Glomerular visceral epithelial cell (primary cell): ENCODE results near the gene UBIAD1.
A peak's percentile ranks its signal among the peaks of the same experiment; 100 is the strongest.
"Not testable (repeated sequence)": the region's sequence is repeated elsewhere in the genome, so short reads cannot be mapped to it uniquely, and the experiment has no call there.

Experiments
- DNase-seq: peaks from one replicate; pipeline ENCODE4 v3.0.0-alpha.2; 2016; ENCODE audit errors: extremely low spot score

UBIAD1 gene, protein sequence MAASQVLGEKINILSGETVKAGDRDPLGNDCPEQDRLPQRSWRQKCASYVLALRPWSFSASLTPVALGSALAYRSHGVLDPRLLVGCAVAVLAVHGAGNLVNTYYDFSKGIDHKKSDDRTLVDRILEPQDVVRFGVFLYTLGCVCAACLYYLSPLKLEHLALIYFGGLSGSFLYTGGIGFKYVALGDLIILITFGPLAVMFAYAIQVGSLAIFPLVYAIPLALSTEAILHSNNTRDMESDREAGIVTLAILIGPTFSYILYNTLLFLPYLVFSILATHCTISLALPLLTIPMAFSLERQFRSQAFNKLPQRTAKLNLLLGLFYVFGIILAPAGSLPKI

DNA sequence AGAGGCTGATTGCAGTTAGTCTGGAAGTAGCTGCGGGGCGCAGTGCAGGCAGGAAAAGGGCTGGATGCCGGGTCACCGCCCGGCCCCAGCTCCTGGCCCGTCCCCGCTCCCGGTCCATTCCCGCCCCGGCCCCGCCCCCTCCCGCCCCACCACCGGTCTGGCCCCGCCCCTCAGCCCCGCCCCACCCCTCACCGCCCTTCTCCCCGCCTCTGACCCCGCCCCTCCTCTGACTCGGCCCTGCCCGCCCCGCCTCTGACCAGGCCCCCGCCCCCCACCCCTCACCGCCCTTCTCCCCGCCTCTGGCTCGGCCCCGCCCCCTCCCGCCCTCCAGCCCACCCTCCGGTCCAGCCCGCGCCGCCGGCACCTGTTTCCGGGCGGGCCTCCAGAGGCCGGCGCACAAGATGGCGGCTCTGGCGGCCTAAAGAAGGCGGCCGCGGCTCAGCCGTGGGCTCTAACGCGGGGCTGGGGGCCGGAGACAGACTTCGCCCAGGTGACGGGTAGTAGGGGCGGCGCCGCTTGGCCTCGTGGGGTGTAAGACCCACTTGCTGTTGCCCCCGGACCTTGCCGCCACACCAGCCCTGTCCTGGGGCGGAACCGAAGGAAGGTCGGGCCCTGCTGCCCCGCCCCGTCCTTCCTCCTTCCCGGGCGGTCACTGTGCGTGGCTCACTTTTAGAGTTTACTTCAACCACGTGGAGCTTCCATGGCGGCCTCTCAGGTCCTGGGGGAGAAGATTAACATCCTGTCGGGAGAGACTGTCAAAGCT, at the start of gene UBIAD1:
Gene UBIAD1, plus strand, starts transcription at position 367 of the 763 bp plus-strand sequence. Its CDS starts 334 bp downstream, at position 701.
- peak; percentile 93 for DNase-seq

DNA sequence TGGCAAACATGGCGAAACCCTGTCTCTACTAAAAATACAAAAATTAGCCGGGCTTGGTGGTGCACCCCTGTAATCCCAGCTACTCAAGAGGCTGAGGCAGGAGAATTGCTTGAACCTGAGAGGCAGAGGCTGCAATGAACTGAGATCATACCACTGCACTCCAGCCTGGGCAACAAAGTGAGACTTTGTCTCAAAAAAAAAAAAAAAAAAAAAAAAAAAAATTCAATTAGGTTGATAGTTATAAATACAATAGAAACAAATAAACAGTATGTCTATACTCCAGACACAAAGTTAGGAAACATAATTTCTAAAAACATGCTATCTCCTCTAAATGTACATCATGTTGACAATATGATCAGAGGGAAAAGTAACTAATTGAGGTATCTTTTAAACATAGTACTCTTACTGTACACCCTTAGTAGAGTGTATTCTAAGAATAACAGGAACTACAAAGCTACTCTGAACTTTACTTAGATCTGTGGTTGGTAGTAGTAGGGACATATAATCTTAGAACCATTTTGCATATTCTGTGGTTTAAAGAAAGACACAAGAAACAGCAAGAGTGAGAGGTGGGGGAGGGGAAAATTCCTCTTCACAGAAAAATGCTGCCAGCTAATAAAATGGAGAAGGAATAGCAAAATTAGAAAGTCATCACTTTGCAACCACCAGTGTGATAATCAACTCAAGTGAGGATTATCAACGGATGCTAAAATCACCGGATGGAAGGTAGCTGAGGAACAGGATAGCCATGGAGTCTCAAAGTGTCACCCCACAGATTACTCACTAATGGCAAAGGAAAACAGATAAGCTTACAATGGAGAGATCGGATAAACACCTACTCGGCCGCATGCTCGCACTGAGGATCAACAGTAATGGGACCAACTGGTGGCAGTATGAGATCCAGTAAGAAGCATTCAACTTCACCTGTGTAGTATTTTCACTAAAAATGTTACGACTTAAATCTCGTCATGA, 45.6 kb upstream of the UBIAD1 start:
- DNase-seq = no peak

DNA sequence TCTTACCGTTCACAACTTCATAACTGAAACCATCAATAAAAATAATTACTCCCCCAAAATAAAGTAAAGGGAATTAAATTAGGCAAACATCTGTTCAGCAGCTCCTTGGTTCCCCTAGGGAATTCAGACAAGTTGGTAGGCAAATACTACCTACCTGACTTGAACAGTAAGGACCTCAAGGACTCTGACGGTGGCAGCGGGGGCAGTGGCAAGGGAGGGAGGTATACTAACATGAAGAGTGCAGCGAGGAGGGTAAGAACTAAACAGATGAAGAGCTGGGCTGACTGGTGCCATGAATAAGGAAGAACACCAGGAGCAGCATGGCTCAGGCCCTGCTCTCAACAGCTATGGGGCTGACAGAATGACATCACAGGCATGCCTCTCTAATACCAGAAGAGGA, 43.8 kb upstream of the UBIAD1 start:
- DNase-seq = no peak

DNA sequence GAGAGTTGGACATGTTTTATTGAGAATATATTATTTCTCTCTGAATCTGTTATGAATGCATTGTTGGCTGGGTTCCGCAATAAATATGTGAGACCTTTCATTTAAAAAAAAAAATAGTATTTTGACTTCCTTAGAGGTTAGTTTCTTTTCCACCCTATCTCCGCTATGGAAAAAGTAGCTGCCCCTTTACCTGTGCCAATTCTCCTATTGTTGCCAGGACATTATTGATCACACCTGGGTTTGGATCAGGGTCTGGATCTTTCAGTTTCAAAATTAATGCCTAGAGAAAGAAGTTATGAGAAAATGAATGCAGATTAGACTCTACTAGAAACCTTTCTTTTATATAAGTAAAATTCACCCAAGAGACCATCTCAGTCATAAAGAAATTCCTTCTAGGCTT, 39.8 kb upstream of the UBIAD1 start:
- no peak for DNase-seq

DNA sequence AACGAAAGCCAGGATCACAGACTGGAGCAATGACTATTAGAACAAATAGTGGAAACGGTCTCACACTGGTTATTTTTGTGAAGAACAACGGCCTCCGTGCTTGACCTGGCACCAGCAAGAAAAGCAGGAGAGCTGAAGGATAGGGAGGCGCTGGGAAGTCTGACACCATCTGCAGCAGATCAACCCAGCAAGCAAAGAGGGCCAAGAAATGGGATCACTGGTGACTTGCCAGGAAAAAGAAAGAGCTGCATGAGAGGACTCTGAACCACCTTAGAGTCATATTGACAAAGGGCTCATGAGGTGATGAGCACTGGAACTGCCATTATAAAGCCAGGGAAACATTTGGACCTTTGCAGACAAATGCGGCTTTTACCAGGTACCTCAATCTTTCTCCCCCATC, 35.6 kb upstream of the UBIAD1 start:
- DNase-seq = no peak

DNA sequence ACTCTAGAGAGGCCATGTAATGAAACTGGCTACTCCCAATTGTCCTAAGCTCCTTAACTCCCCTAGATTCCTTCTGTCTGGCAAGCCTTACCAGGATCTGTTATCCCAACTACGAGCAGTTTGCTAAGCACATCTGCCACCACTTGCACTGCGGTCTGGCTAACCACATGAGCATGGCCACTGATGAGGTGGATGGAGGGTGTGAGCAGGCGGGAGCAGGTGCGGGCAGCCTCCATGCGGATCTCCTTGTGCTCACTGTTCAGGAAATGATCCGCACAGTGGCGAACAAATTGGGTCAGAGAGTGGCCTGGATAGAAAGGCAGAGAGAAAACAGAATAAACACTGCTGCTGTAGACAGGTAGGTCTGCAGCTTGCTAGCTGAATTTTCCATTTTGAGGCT, 34.7 kb upstream of the UBIAD1 start:
- DNase-seq = no peak

- no peak for DNase-seq
Measured at GRCh38 chr1:11245248-11245647, 27.8 kb upstream of the UBIAD1 start.

DNA sequence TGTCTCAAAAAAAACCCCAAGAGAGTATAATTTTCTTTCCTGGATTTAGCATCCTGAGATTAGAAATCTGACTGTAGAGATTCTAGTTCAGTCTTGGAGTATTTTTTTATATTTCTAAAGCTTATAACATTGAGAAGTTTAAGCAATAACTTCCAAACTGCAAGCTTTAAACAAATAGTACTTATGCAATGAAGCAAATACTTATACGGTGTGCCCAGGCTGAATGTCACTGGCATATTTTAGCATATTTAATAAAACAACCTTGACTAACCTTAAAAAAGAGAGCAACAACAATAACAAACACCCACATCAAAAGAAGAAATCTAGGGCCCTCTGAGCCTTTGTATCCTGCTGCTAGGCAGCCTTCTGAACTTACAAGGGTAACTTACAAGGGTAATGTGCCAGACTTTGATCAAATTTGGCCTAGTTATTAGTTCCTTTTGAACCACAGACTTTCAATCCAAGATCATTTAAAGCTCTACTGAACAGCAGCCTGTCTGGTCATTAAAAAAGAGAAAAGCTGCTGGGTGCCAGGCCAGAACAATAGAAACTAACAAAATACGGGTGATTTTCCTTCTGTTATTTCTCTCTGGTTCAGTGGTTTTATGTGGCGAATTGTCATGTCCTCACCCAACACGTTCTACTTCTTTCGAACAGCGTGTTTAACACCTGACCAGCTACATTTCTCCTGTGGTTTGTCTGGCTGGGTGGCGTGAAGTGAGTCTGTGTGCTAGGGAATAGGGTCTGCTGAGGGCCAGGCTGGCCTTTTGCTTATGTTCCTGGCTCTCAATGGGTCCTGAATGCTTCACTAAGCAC, 26.9 kb upstream of the UBIAD1 start:
- DNase-seq = no peak

DNA sequence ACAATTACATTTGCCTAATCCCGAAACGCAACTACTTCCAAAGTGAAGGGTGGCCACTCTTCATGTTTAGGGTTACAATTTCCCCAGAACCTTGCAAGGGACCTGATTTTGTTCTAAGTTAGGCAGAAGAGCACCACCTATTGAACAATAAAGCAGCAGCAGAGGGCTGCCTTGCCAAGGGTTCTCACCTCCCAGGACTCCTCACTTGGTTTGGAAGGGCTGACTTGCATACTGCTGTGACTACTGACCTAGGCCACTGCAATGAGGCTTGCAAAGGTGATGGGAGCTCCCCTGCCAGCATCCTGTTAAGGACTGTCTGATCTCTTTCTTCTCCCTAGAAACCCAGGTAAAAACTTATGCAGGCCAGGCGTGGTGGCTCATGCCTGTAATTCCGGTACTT, 24.8 kb upstream of the UBIAD1 start:
- no peak for DNase-seq

GRCh38 chr1:11252538-11252937, 20.5 kb upstream of the UBIAD1 start:
- DNase-seq = no peak

DNA sequence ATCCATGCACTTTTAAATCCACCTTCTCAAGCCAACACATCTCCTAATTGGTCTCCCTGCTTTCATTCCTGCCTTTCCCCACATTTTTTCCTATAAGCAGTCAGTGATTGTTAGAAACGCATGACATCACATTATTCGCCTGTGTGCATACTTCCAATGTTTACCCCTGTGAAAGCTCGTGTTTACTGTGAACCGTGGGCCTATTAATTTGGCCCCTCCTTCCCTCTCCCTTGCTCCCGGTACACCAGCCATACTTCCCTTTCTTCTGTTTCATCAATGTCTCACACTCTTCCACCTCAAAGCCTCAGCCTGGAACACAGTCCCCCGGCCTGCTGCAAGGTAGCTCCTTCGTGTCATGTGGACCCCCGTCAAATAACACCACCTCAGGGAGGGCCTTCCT, 19.8 kb upstream of the UBIAD1 start:
- no peak for DNase-seq

GRCh38 chr1:11256299-11256698, 16.7 kb upstream of the UBIAD1 start:
- DNase-seq = no peak

- peak; percentile 100 for DNase-seq
Measured at GRCh38 chr1:11262171-11263049, 10.6 kb upstream of the UBIAD1 start, which contains the start of gene MTOR. Gene MTOR (minus strand): TSS chr1:11262551. CDS start chr1:11259409, 3,142 bp downstream.

GRCh38 chr1:11266268-11267074, 6.5 kb upstream of the UBIAD1 start:
- DNase-seq = no peak

GRCh38 chr1:11267350-11268337, 5.4 kb upstream of the UBIAD1 start:
- DNase-seq = not testable (repeated sequence)

DNA sequence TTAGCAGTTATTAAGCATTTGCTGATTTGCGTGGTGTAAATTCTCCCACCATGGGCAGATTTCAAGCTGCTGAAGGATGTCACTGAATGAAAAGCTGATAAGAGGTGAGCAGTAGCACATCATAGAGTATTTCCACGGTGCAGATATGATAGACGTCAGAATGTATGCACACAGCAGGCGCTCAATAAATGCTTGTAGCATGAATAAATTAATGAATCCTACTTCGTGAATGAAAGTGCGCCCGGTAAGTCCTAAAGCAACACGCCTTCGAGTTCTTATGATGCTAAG, 510 bp upstream of the UBIAD1 start:
- DNase-seq = no peak

DNA sequence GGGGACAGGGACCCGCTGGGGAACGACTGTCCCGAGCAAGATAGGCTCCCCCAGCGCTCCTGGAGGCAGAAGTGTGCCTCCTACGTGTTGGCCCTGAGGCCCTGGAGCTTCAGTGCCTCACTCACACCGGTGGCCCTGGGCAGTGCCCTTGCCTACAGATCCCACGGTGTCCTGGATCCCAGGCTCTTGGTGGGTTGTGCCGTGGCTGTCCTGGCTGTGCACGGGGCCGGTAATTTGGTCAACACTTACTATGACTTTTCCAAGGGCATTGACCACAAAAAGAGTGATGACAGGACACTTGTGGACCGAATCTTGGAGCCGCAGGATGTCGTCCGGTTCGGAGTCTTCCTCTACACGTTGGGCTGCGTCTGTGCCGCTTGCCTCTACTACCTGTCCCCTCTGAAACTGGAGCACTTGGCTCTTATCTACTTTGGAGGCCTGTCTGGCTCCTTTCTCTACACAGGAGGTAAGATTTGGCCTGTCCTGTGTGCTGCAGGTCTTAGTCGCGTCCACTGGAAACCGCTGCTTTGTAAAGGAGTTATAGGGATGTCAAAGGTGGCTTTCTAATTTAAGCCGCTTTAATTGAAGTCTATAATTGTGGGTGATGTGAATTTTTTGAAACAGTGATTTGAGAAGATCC, 717 bp downstream of the UBIAD1 start:
- DNase-seq = no peak

- no peak for DNase-seq
Measured at GRCh38 chr1:11279152-11279551, 6.2 kb downstream of the UBIAD1 start.
